Ovary (tissue), 9 donors: ENCODE data around the gene IQGAP2. TPM values are rescaled to one million over a fixed set of nuclear protein-coding genes. Genes with fewer than 3 reads are reported as not detected.

Experiments
- DNase-seq, 5 donors: peaks; one replicate each; pipeline ENCODE4 v3.0.0-alpha.2; 2019 to 2020
- H3K27ac ChIP-seq, 2 donors: fragments of 200-600 bp; one replicate each; pipeline versions ENCODE4 v1.5.1 to v1.8.0; 2019 to 2022
- H3K27me3 ChIP-seq: fragments of 200-600 bp; one replicate; pipeline ENCODE4 v1.8.0; 2022
- H3K36me3 ChIP-seq: fragments of 200-600 bp; sonication (generic); one replicate; pipeline ENCODE4 v1.5.1; 2019
- H3K4me1 ChIP-seq: one replicate; pipeline ENCODE4 v1.8.1; 2013; ENCODE audit warnings: mild to moderate bottlenecking, moderate library complexity; ENCODE audit not compliant: insufficient read depth
- H3K4me3 ChIP-seq: fragments of 200-600 bp; sonication (generic); one replicate; pipeline ENCODE4 v1.5.1; 2017
- H3K9me3 ChIP-seq, 2 donors: fragments of 200-600 bp in 1 of 2; sonication (generic) in 1 of 2; one replicate each; pipeline versions ENCODE4 v1.5.1 to v1.8.1; 2013 to 2019; ENCODE audit warnings: mild to moderate bottlenecking in 1 of 2, moderate library complexity in 1 of 2
- CTCF ChIP-seq, 3 donors: fragments of 450-650 bp in 2 of 3; fragments of 200-600 bp in 1 of 3; IDR thresholded peaks; one replicate each; pipeline versions ENCODE4 v1.5.1 to v1.8.0; 2016 to 2022; ENCODE audit warnings: antibody characterized with exemption in 3 of 3, mild to moderate bottlenecking in 1 of 3
- EP300 ChIP-seq: sonication (generic); formaldehyde crosslinking; IDR thresholded peaks from one replicate; pipeline ENCODE4 v1.6.1; 2017; ENCODE audit warnings: antibody characterized with exemption
- POLR2A ChIP-seq: fragments of 450-650 bp; IDR thresholded peaks from one replicate; pipeline ENCODE4 v1.6.1; 2017; ENCODE audit warnings: antibody characterized with exemption, mild to moderate bottlenecking, moderate library complexity
- WGBS, 3 donors: extraction: QIAGEN DNeasy Blood & Tissue Kit in 1 of 3; methylation state at CpG; one replicate each; pipeline versions ENCODE4 v1.1.5 to v1.1.7; 2013 to 2017; 5-methylcytosine and 5-hydroxymethylcytosine counted together
- intact Hi-C, 4 donors: fragments of 100-400 bp; cut with DNase I; formaldehyde crosslinking; loops; one replicate each; pipeline versions ENCODE4 v1.11.0 to v1.15.1; 2022 to 2023
- polyA plus RNA-seq, 2 donors: library from polyadenylated mRNA; stranded (reverse); fragments of 200-250 nt in 1 of 2; fragments of 350-450 nt in 1 of 2; fragmentation: Illumina TruSeq in 1 of 2; extraction: RNeasy Lipid Tissue Mini Kit (QIAGEN cat#74804) in 1 of 2; gene quantifications; one replicate each; pipeline ENCODE4 v1.2.3, GENCODE V29; 2013 to 2014
- total RNA-seq, 7 donors: library from RNA; depleted of rRNA in 2 of 7; stranded (reverse); fragments of >200 nt in 2 of 7; fragmentation: NEBNext Ultra II Directional in 3 of 7; extraction: Animal tissue kit (Norgen Biotek cat#: 25700) in 3 of 7; gene quantifications; one replicate each; pipeline versions ENCODE4 v1.1.0 to v1.2.4, GENCODE V29; 2016 to 2023
- donor health status: DM: no; HTN: no; CAD: no; lungs with moderate emphysema.
- donor health status: DM: no; HTN: no; CAD: no.
- donor health status: Bipolar disorder and iron deficiency.
- donor health status: DM: yes; HTN: yes; CAD: no.
- donor health status: DM: no; HTN: no; CAD: no.
- donor health status: DM: yes; HTN: yes; CAD: no.

The IQGAP2 gene
- total and polyA plus RNA-seq, 9 donors = 8.6 to 27.6 (median 13.9) TPM

DNA sequence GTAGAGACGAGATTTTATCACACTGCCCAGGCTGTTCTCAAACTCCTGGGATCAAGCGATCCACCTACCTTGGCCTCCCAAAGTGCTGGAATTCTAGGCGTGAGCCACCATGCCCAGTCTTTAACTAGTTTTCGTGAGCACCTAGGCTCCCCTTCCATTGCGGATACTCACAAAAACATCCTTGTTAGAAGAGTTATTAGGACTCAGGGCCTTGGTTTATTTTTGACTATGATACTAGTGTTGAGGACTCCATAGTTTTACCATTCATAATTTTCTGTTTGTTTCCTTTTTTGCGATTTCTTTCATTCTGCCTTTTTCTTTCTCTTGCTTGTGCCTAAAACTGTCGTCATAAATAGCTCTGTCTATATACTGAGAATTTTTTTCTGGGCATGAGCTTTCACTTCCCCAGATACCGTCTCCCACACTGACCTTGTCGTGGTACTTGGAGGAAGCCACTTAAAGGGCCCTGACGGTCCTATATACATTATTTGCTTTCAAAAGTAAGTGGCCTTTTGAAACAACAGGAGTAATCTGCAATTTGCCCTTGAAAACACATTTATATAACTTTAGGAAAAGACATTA is 318.0 kb downstream of the IQGAP2 start:
- no peaks in the 10 kb centered on the region for H3K9me3 ChIP-seq
- intact Hi-C loops = no loop called here
- no peaks in the 10 kb centered on the region for H3K27me3 ChIP-seq
- no peak overlapping the region for H3K27ac ChIP-seq
- 61 to 67% (median 64%) methylated on average over 10 of the region's 10 CpGs for WGBS, 3 donors
- TF ChIP-seq EP300 (no peak), CTCF (IDR thresholded peaks at IDR 0.05) (no peak), POLR2A (no peak)
- no peak for DNase-seq
- no peaks in the 10 kb centered on the region for H3K4me1 ChIP-seq
- H3K4me3 ChIP-seq = no peak overlapping the region
- no peaks in the 10 kb centered on the region for H3K36me3 ChIP-seq

GRCh38 chr5:76723266-76723665 is 320.2 kb downstream of the IQGAP2 start:
- intact Hi-C loops = no loop called here
- Histone ChIP-seq H3K4me1 (no peaks in the 10 kb centered on the region), H3K4me3 (no peak overlapping the region), H3K9me3 (no peaks in the 10 kb centered on the region), H3K36me3 (no peaks in the 10 kb centered on the region), H3K27me3 (no peaks in the 10 kb centered on the region), H3K27ac (no peak overlapping the region)
- no peak for DNase-seq
- 66 to 91% (median 81%) methylated on average over 1 of the region's 1 CpG for WGBS, 3 donors
- no peak for TF ChIP-seq CTCF (IDR thresholded peaks at IDR 0.05)

GRCh38 chr5:76723906-76724305 is 320.8 kb downstream of the IQGAP2 start:
- intact Hi-C loops = no loop called here
- 82 to 92% (median 86%) methylated on average over 1 of the region's 1 CpG for WGBS, 3 donors
- TF ChIP-seq POLR2A = no peak
- no peak for TF ChIP-seq CTCF (IDR thresholded peaks at IDR 0.05)
- no peak for TF ChIP-seq EP300

DNA sequence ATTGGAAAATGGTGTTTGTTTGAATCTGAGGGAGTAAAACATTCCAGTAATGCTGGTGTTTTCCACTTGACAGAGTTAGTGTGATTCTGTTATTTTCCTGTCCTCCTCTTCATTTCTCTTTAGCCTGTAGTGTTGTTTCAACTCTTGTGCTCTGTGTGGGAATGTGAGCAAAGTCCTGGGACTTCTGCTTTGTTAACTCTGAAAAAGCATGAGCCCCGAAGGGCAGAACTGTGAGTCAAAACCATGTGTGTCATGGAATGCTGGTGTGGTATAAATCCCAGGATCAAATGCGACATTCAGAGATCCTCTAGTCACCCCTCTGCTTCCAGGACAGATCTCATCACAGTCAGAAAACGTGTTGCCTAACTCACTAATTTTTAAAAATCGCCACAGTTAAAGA is 321.8 kb downstream of the IQGAP2 start:
- no peaks in the 10 kb centered on the region for H3K9me3 ChIP-seq
- H3K27me3 ChIP-seq = no peaks in the 10 kb centered on the region
- no peak overlapping the region for H3K27ac ChIP-seq
- H3K36me3 ChIP-seq = no peaks in the 10 kb centered on the region
- H3K4me1 ChIP-seq = no peaks in the 10 kb centered on the region
- intact Hi-C loops = no loop called here
- WGBS, 3 donors = 74 to 75% (median 75%) methylated on average over 4 of the region's 4 CpGs
- no peak for DNase-seq
- no peak overlapping the region for H3K4me3 ChIP-seq
- TF ChIP-seq POLR2A (no peak), CTCF (IDR thresholded peaks at IDR 0.05) (no peak), EP300 (no peak)

More at GRCh38 chr5:76723906-76724305, 320.8 kb downstream of the IQGAP2 start:
- no peak overlapping the region for H3K27ac ChIP-seq
- DNase-seq = no peak
- H3K4me1 ChIP-seq = no peaks in the 10 kb centered on the region
- no peaks in the 10 kb centered on the region for H3K27me3 ChIP-seq
- no peak overlapping the region for H3K4me3 ChIP-seq
- H3K36me3 ChIP-seq = no peaks in the 10 kb centered on the region
- H3K9me3 ChIP-seq = no peaks in the 10 kb centered on the region
